GM13977 (cell line): ENCODE measurements around the gene PRCC.

Experiments used
- DNase-seq: peaks from one replicate; pipeline ENCODE4 v3.0.0; 2012; ENCODE audit warnings: low spot score
- in situ Hi-C: fragments of 300-500 bp; cut with MboI; formaldehyde crosslinking; loops from one replicate; pipeline ENCODE4 v1.12.0; 2022; ENCODE audit warnings: low sequenced_read_pairs, low pct_unique_long_range_greater_than_20kb, mixed read lengths, inconsistent platforms; ENCODE audit not compliant: unreplicated experiment
- TF ChIP-seq, protein P1 (sequence below): IDR thresholded peaks from 2 replicates; pipeline ENCODE4 v1.5.1; 2012; ENCODE audit warnings: mild to moderate bottlenecking, control low read depth; ENCODE audit not compliant: insufficient read depth; ENCODE audit errors: extremely low read depth, missing control alignments

PRCC gene

DNA sequence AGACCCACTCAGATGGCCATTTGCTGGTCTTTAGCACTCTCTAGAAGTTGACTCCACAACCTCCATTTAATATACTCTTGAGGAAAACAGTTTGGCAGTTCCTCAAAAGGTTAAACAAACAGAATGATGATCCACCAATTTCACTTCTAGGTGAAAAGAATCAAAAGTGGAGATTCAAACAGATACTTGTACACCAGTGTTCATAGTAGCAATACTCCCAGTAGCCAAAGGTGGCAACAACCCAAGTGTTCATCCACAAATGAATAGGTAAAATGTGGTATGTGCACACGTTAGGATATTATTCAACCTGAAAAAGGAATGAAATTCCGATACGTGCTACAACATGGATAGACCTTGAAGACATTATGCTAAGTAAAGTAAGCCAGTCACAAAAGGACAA lies 6.3 kb downstream of the PRCC start:
- TF ChIP-seq, protein P1, sequence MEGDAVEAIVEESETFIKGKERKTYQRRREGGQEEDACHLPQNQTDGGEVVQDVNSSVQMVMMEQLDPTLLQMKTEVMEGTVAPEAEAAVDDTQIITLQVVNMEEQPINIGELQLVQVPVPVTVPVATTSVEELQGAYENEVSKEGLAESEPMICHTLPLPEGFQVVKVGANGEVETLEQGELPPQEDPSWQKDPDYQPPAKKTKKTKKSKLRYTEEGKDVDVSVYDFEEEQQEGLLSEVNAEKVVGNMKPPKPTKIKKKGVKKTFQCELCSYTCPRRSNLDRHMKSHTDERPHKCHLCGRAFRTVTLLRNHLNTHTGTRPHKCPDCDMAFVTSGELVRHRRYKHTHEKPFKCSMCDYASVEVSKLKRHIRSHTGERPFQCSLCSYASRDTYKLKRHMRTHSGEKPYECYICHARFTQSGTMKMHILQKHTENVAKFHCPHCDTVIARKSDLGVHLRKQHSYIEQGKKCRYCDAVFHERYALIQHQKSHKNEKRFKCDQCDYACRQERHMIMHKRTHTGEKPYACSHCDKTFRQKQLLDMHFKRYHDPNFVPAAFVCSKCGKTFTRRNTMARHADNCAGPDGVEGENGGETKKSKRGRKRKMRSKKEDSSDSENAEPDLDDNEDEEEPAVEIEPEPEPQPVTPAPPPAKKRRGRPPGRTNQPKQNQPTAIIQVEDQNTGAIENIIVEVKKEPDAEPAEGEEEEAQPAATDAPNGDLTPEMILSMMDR, result no peak
- in situ Hi-C loops, result no loop called here
- no peak for DNase-seq

DNA sequence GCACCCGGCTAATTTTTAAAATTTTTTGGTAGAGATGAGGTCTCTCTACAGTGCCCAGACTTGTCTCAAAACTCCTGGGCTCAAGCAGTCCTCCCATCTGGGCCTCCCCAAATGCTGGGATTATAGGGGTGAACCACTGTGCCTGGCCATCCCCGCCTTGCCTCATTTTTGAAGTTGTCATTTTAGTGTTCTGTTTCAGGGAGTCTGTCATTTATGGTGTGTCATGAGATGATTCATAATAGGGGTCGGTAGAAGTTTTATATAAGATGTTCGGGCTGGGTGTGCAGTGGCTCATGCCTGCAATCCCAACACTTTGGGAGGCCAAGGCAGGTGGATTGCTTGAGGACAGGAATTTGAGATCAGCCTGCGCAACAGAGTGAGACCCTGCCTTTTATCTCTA lies 8.5 kb downstream of the PRCC start:
- no peak for DNase-seq
- TF ChIP-seq, protein P1, result no peak
- in situ Hi-C loops, result no loop called here

DNA sequence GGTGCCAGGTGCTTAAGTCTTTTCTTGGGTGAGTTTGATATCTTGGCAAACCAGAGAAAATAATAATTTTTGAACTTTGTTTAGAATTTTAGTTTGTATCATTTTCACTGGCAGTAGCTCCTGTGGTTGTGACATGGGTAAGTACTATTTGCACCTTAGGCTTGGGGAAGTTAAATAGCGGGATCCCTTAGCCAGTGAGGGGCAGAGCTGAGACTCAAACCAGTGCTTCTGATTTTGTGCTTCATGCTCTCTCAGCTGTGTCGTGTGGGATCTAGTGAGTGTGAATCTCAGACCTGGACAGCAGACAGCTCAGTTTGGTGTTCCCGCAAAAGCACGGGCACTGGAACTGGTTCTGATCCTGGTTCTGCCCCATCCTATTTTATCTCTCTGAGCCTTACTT lies 9.6 kb downstream of the PRCC start:
- in situ Hi-C loops, result no loop called here
- no peak for DNase-seq
- TF ChIP-seq, protein P1, result no peak

DNA sequence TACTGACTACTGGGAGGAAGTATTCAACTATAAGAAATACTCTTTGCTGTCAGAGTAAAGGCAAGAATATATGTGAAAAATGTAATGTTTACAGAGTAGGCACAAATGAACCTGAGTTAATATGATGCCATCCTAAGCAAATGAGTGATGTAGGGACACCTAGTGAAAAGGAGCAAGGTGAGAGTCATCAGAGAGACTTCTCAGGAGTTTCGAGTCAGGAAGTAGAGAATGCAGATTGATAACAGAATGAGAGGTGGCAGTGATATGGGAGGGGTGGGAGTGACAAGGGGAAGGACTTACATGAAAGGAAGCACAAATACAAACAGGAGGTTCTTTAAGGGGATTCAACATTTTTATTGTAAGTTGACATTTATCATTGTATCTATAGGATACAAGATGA lies 10.2 kb downstream of the PRCC start:
- in situ Hi-C loops, result no loop called here

DNA sequence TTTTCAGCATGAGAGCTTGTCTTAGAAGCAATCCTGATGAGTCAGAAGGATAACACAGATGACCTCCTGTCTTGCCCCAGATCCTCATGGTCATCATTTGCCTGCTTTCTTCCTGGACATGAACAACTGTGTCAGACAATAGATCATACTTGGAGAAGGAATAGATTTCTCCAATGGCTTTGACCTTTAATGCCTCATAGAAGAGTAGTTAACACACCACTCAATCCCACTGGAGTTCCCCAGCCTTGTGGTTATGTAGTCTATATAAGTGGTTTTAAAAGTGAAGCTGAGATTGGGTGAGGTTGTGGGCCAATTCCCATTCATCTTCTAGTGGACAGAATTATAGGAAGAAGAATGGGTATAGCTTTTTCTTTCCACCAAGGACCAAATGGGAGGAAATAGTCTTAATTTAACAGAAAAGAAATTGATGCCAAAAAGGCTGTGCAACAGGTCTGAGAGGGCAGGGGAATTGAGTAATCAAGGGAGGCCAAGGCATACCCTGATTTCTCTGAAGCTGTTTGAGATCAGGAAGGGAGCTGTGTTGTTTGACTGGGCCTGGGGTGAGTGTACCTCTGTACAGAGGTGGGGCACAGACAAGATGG lies 14.4 kb downstream of the PRCC start:
- TF ChIP-seq, protein P1, result no peak
- in situ Hi-C loops, result no loop called here
- DNase-seq, result no peak

More for the DNA sequence above, 10.2 kb downstream of the PRCC start:
- TF ChIP-seq, protein P1, result no peak
- DNase-seq, result no peak

DNA sequence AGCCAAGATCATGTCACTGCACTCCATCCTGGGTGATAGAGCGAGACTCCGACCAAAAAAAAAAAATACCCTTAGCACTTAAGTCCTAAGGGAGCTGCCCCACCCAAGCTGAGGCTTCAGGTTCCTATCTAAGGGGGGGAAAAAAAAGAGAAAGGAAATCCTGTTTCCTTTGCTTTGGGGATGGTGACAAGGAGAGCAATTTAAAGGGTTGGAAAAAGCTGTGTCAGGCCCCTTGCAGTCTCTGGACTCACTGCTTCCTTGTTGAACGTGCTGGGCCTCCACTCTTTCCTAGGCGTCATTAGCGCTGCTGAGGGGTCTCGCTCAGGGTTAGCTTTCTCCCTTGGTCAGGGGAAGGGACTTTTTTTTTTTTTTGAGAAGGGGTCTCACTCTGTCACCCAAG lies 18.1 kb downstream of the PRCC start:
- DNase-seq, result no peak
- TF ChIP-seq, protein P1, result no peak
- in situ Hi-C loops, result no loop called here

DNA sequence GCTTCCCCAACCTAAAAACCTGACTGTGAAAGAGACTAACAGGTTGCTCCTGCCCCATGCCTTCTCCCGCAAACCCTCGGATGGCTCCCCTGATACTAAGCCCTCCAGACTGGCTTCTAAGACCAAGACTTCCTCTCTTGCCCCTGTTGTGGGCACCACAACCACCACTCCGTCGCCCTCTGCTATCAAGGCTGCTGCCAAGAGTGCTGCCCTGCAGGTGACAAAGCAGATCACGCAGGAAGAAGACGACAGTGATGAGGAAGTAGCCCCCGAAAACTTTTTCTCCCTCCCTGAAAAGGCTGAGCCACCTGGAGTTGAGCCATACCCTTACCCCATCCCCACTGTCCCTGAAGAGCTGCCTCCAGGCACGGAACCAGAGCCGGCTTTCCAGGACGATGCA lies 19.3 kb downstream of the PRCC start:
- TF ChIP-seq, protein P1, result no peak
- no peak for DNase-seq
- in situ Hi-C loops, result no loop called here
